GM21360 (cell line): Measurements from ENCODE around the gene ADGRG6.
"Not testable (repeated sequence)": the region's sequence is repeated elsewhere in the genome, so short reads cannot be mapped to it uniquely, and the experiment has no call there.

Experiments used
- ATAC-seq: cut with Tn5 transposase; IDR thresholded peaks from one replicate; pipeline ENCODE4 v1.9.1; 2021; ENCODE audit warnings: mild to moderate bottlenecking, moderate library complexity; ENCODE audit not compliant: unreplicated experiment

The ADGRG6 gene

DNA sequence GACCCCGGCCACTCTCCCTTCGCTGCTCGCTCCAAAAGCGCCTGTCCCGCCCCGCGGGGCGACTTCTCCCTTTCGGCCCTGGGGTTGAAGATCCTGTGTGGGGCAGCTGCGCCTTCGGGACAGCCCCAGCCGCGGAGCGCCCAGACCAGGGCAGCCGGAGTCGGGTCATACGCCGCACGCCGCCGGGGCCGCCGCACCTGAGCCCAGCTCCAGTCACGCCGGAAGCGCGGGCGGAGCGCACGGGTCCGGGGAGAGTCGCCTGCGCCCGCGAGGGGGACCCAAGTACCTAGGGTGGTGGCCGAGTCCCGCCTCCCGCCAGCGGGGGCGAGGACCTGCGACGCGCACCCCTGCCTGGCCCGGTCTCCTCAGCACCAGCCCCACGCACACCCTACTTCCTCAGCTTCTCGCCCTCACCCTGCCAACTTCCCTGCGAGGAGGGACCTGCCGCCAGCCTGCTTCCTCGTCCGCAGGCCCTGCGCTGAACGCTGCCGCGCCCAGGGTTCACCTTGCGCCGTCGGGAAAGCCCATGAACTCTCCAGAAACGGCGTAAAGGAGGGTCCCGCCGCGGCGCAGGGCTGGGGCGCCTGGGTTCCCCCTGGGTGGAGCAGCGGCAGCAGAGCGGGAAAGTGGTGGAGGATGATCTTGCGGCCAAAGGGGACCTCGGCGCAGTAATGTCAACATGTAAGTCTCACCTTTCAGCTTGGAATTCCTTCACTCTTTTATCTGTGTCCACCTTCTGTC, at the start of gene ADGRG6:
ADGRG6 (plus strand) TSS at position 357 of the 741 bp plus-strand sequence; CDS start at position 680, 323 bp downstream.
- peak; percentile 84 for ATAC-seq

GRCh38 chr6:142254513-142254912, 47.3 kb upstream of the ADGRG6 start:
- no peak for ATAC-seq

DNA sequence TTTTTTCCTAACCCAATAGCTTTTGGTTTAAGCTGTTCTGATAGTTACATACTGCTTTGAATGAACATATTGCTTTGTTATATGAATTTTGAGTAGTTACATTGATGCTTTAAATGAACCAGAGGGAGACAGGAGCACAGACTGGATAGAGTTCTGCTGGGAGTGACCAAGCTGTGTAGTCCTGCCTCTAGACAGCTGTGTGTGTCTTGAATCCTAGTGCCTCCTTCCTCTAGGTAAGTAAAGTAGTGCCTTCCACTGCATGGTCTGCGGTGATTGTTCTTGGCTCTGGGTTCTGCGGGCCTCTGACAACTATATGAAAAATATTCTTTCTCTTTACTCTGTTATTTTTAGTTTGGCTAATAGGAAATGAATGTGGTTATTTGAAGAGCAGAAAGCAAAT, 46.0 kb upstream of the ADGRG6 start:
- no peak for ATAC-seq

DNA sequence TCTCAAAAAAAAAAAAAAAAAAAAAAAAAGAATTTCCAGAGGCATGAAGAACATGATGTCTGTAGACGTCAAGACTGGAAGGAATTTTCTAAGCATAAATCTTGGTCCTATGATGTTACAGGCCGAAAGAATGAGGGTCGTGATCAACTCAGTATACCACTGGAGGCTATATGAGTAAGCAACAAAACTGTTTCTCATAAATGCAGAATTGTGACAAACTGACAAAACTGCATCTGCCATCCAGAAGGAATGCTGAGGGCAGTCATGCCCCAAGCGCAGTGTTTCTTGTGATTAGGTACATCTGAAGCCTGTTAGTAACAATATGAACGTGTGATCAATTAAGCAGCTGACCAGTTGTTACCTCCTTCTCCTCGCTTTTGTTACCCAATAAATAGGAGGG, 43.5 kb upstream of the ADGRG6 start:
- ATAC-seq = no peak

DNA sequence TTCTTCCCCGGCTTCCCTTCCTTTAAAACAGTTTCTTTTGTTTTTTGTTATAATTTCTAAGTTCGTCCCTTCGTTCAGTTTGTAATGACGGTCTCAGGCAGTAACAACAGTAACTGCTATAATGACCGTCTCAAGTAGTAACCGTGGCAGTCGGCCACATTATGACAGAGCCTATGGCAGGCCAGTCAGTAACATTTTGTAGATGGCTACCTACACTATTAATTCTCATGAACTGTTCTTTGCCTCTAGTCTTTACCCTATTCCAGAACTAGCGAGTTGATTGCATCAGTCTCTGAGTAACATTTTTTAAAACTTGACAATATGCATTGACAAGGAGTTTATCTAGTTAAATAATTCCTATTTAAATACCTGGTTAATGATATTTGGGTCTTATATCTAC, 43.0 kb upstream of the ADGRG6 start:
- ATAC-seq = no peak

DNA sequence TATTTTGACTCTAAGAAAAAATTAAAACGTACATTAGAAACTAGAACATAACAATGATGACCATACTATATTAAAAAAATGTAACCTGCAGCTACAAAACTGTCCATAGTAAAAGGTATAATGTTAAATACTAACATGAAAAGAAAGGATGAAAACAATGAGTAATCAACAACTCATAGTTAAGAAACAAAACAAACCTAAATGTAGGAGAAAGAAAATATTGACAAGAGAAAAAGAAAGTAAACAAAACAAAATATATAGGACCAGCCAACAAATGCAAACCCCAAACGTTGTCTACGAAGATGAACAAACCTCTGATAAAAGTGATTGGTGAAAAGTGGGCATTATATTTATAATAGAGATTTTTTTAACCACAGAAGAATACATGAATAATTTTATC, 41.1 kb upstream of the ADGRG6 start:
- no peak for ATAC-seq

DNA sequence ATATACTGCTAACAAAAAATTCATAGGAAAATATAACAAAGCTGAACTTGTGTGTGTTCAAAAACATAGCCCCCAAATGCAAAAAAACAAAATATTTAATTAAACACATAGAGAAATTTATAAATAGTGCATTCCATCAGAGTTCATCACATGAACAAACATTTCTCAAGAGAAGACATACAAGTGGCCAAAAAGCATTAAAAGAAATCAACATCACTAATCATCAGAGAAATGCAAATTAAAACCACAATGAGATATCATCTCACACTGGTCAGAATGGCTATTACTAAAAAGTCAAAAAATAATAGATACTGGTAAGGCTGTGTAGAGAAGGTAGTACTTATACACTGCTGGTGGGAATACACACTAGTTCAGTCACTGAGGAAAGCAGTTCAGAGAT, 39.6 kb upstream of the ADGRG6 start:
- ATAC-seq = no peak

- ATAC-seq = no peak
These were observed 36.3 kb upstream of the ADGRG6 start for GRCh38 chr6:142265476-142265875.

DNA sequence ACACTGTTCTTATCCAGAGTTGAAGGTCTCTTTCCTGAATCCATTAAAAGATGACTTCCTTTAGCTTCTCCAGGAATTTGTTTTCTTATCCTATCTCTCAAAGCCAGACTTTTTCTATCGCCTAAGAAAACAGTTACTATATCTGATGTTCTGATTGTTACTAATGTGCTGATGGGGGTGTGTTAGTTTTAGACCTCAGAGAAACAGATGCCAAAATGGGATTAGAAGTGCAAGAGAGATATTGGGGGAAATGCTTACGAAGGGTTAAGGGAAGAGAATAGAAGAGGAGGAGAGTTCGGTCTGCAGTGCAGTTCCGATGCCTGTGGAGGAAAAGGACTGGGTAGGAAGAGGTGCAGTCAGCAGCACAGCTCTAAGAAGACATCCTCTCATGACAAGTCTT, 35.7 kb upstream of the ADGRG6 start:
- no peak for ATAC-seq

GRCh38 chr6:142271476-142271875, 30.3 kb upstream of the ADGRG6 start:
- ATAC-seq = no peak

DNA sequence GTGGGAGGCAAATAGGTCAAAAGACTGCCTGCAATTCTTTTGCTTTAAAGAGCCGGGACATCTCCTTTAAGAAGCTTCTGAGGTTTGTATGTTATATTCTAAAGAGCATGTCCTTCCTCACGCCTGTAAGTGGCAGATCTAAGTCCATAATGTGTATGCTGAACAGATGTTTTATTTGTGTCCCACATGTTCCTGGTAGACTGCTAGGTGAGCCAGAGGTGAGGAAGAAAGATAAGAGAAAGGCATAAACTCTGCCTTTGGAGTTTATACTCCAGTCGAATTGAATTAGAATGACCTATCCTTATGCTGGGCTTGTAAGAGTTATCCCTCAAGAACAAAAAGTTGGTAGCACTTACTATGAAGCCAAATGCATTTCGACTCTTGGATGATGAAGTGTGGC, 27.2 kb upstream of the ADGRG6 start:
- no peak for ATAC-seq

GRCh38 chr6:142275236-142276006, 26.4 kb upstream of the ADGRG6 start:
- no peak for ATAC-seq

- no peak for ATAC-seq
These were observed 25.6 kb upstream of the ADGRG6 start for GRCh38 chr6:142276256-142276655.

DNA sequence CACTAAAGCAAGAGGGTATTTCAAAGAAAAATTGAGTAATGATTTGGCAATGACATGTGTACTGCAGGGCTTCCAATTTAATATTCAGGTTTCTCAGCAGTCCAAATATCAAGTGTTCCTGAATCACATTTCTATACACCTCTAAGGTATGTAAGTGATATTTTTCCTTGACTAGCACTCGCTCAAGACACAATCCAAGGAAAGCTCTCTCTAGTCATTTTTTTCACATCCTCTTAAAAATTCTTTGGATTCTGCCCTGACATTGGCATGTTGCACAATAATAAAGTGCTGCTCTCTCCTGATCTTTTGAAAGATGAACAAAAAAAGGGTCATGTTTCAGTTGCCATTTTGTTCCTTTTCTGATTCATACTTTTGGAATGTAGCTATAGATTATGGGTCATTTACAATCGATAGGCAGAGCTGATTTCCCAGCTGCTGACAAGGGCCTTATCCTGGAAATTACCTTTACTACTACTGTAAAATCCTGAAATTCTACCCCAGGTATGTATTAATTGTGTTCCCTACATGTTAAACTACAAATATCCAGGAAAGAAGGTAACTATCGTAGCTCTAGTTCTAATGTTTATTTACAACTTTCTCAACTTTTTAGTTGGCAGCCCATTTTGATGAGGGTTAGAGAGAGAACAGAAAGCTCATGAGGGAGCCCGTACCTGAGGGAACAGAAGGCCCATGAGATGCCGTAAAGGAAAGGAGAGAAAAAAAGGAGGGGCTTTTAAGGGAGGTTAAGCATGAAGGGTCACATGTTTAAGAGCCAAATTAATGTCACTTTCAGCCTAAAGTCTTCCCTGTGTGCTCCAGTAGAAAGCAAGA, 22.2 kb upstream of the ADGRG6 start:
- no peak for ATAC-seq

DNA sequence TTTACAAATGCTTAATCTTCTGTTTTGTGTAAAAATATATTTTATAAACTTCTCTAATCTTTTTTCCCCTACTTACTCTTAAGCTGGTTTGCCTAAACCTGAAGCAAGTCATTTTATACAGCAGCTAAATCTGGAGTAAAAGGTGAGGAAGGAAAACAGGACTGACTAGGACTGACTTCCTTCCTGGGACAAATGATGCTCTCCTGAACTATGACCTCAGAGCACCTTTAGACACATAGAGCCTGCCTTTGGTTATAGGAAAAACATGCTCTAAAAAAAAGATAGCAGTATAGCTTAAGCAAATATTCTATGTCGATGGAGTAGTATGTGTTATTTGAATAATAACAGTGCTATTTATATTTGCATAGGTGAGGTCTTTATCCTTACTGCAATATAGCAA, 21.5 kb upstream of the ADGRG6 start:
- ATAC-seq = no peak

DNA sequence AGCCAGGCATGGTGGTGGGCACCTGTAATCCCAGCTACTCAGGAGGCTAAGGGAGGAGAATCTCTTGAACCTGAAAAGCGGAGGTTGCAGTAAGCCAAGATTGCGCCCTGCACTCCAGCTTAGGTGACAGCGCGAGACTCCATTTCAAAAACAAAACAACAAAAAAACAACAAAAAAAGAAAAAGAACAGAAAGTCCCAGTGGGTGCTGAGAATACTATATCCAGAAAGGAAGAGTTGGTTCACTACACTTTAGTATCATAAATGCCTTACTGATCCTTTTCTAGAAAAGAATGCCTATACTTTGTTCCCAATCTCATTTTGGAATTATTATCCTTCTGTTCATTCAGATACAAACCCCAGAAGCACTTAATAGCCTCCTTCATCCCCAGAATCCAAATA, 20.9 kb upstream of the ADGRG6 start:
- no peak for ATAC-seq

DNA sequence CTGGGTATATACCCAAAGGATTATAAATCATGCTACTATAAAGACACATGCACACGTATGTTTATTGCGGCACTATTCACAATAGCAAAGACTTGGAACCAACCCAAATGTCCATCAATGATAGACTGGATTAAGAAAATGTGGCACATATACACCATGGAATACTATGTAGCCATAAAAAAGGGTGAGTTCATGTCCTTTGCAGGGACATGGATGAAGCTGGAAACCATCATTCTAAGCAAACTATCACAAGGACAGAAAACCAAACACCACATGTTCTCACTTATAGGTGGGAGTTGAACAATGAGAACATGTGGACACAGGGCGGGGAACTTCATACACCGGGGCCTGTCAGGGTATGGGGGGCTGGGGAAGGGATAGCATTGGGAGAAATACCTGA, 18.7 kb upstream of the ADGRG6 start:
- not testable (repeated sequence) for ATAC-seq

DNA sequence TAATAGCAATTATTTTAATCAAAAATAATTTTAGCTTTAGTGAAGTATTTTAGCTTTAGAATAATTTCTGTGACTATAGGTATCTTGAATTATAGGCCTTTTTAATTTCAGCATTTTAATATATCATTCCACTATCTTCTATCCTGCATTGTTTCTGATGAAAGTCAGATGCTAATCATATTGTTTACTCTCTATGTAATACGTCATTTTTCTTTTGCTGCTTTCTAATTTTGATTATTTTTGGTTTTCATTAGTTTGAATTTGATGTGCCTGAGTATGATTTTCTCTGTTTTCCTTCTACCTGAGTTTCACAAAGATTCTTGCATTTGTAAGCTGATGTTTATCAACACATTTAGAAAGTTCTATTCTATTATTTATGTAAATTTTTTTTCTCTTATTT, 17.4 kb upstream of the ADGRG6 start:
- ATAC-seq = no peak

GRCh38 chr6:142285235-142286087, 16.3 kb upstream of the ADGRG6 start:
- ATAC-seq = no peak

- ATAC-seq = no peak
These were observed 15.8 kb upstream of the ADGRG6 start for GRCh38 chr6:142286088-142286409.

DNA sequence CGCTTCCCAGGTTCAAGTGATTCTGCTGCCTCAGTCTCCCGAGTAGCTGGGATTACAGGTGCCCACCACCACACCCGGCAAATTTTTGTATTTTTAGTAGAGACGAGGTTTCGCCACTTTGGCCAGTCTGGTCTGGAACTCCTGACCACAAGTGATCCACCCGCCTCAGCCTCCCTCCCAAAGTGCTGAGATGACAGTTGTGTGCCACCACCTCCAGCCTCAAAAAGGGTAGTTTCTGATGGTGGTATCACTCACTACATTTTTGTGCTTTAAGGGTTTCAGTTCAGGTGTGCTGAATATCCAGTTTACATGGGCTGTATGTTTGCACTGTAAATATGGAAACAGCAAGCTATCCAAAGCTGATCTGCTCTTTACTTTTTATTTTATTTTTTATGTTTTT, 12.1 kb upstream of the ADGRG6 start:
- no peak for ATAC-seq
